Smooth muscle cell (in vitro differentiated cells): ENCODE results near the gene ADGRL3. TPM values are rescaled to one million over a fixed set of nuclear protein-coding genes. Genes with fewer than 3 reads are reported as not detected.

Source experiments
- DNase-seq: peaks from one replicate; lab custom pipeline; 2025; ENCODE audit not compliant: unreplicated experiment; lab: John Stamatoyannopoulos, UW
- H2AFZ ChIP-seq: fragments of 200-600 bp; sonication (generic); 2 replicates; pipeline ENCODE4 v1.6.0; 2016; ENCODE audit warnings: antibody characterized with exemption, low read depth, mild to moderate bottlenecking
- H3F3A ChIP-seq: fragments of 200-600 bp; sonication (generic); 2 replicates; pipeline ENCODE4 v1.6.0; 2017; ENCODE audit warnings: antibody characterized with exemption, low read depth
- H3K27ac ChIP-seq: fragments of 200-600 bp; sonication (generic); 2 replicates; pipeline ENCODE4 v1.5.1; 2016; ENCODE audit warnings: low read depth, mild to moderate bottlenecking
- H3K27me3 ChIP-seq: fragments of 200-600 bp; sonication (generic); 2 replicates; pipeline ENCODE4 v1.6.1; 2016; ENCODE audit warnings: low read depth, mild to moderate bottlenecking
- H3K36me3 ChIP-seq: fragments of 200-600 bp; sonication (generic); 2 replicates; pipeline ENCODE4 v1.5.1; 2016; ENCODE audit warnings: low read depth
- H3K4me1 ChIP-seq: fragments of 200-600 bp; sonication (generic); 2 replicates; pipeline ENCODE4 v1.5.1; 2016; ENCODE audit warnings: low read depth
- H3K4me2 ChIP-seq: fragments of 200-600 bp; sonication (generic); 2 replicates; pipeline ENCODE4 v1.6.0; 2016; ENCODE audit warnings: mild to moderate bottlenecking
- H3K4me3 ChIP-seq: fragments of 200-600 bp; sonication (generic); 2 replicates; pipeline ENCODE4 v1.5.1; 2016; ENCODE audit warnings: mild to moderate bottlenecking
- H3K79me2 ChIP-seq: fragments of 200-600 bp; sonication (generic); 2 replicates; pipeline ENCODE4 v1.6.0; 2016; ENCODE audit warnings: low read depth, mild to moderate bottlenecking
- H3K9ac ChIP-seq: fragments of 200-600 bp; sonication (generic); 2 replicates; pipeline ENCODE4 v1.6.0; 2016; ENCODE audit warnings: low read depth
- H3K9me3 ChIP-seq: fragments of 200-600 bp; sonication (generic); replicated peaks from 2 replicates; pipeline ENCODE4 v1.5.1; 2016; ENCODE audit warnings: low read depth
- H4K20me1 ChIP-seq: fragments of 200-600 bp; sonication (generic); 2 replicates; pipeline ENCODE4 v1.6.0; 2016; ENCODE audit warnings: low read depth
- WGBS: methylation state at CpG from one replicate; pipeline ENCODE4 v1.1.7; 2016; ENCODE audit warnings: low lambda C conversion rate; 5-methylcytosine and 5-hydroxymethylcytosine counted together
- polyA plus RNA-seq: library from polyadenylated mRNA; unstranded; fragments of >200 nt; fragmentation: Nextera tagmentation; extraction: Ambion mirVana; gene quantifications from 2 replicates; pipeline ENCODE4 v1.2.1, GENCODE V29; 2016
- total RNA-seq: library from RNA; depleted of rRNA; stranded (reverse); fragments of >200 nt; gene quantifications from 2 replicates; pipeline ENCODE4 v1.2.3, GENCODE V29; 2014
- TF ChIP-seq, protein P1 (sequence below): fragments of 200-600 bp; sonication (generic); IDR thresholded peaks from 2 replicates; pipeline ENCODE4 v1.5.1; 2017; ENCODE audit warnings: borderline replicate concordance, mild to moderate bottlenecking, antibody characterized with exemption; ENCODE audit not compliant: insufficient read depth, poor library complexity, severe bottlenecking

Gene ADGRL3
- total and polyA plus RNA-seq, 2 experiments from 2014 or later: 2.4 to 9.5 TPM

GRCh38 chr4:61193863-61194262 is 6.3 kb upstream of the ADGRL3 start:
- TF ChIP-seq, protein P1, sequence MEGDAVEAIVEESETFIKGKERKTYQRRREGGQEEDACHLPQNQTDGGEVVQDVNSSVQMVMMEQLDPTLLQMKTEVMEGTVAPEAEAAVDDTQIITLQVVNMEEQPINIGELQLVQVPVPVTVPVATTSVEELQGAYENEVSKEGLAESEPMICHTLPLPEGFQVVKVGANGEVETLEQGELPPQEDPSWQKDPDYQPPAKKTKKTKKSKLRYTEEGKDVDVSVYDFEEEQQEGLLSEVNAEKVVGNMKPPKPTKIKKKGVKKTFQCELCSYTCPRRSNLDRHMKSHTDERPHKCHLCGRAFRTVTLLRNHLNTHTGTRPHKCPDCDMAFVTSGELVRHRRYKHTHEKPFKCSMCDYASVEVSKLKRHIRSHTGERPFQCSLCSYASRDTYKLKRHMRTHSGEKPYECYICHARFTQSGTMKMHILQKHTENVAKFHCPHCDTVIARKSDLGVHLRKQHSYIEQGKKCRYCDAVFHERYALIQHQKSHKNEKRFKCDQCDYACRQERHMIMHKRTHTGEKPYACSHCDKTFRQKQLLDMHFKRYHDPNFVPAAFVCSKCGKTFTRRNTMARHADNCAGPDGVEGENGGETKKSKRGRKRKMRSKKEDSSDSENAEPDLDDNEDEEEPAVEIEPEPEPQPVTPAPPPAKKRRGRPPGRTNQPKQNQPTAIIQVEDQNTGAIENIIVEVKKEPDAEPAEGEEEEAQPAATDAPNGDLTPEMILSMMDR: no peak
- Histone ChIP-seq H3F3A (peaks cover 7% of the 10 kb centered on the region), H3K27ac (no peak overlapping the region), H3K4me3 (no peak overlapping the region), H2AFZ (peak overlapping the region; percentile 1), H3K9ac (no peak overlapping the region), H3K79me2 (no peaks in the 10 kb centered on the region), H3K9me3 (no peaks in the 10 kb centered on the region), H3K4me1 (no peaks in the 10 kb centered on the region), H3K27me3 (peaks cover 3% of the 10 kb centered on the region), H4K20me1 (no peaks in the 10 kb centered on the region), H3K4me2 (no peak overlapping the region), H3K36me3 (no peaks in the 10 kb centered on the region)
- WGBS: 95% methylated on average over 4 of the region's 4 CpGs
- no peak for DNase-seq

DNA sequence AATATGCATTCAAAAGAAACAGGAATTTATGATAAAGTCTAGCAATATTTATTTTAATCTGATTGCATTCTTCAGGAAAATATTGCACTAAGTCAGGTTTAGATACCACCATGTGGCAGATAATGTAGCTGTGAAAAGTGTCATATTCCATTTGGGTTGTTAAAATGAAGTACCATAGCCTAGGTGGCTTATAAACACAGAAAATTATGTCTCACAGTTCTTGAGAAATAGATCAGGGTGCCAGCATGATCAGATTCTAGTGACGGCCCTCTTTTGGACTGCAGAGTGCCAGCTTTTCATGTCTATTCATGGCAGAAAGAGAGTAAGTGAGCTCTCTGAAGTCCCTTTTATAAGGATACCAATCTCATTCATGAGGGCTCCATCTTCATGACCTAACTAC is 5.6 kb upstream of the ADGRL3 start:
- H3K4me2 ChIP-seq: no peak overlapping the region
- H3K27ac ChIP-seq: no peak overlapping the region
- TF ChIP-seq, protein P1: no peak
- H3K36me3 ChIP-seq: no peaks in the 10 kb centered on the region
- H3K9me3 ChIP-seq: no peaks in the 10 kb centered on the region
- peaks cover 10% of the 10 kb centered on the region for H3K27me3 ChIP-seq
- no peak overlapping the region for H3K4me3 ChIP-seq
- no peak for DNase-seq
- H3K9ac ChIP-seq: no peak overlapping the region
- H2AFZ ChIP-seq: no peak overlapping the region
- 100% methylated on average over 1 of the region's 1 CpG for WGBS
- no peaks in the 10 kb centered on the region for H4K20me1 ChIP-seq
- H3K79me2 ChIP-seq: no peaks in the 10 kb centered on the region
- H3F3A ChIP-seq: peaks cover 7% of the 10 kb centered on the region
- H3K4me1 ChIP-seq: peaks cover 2% of the 10 kb centered on the region

DNA sequence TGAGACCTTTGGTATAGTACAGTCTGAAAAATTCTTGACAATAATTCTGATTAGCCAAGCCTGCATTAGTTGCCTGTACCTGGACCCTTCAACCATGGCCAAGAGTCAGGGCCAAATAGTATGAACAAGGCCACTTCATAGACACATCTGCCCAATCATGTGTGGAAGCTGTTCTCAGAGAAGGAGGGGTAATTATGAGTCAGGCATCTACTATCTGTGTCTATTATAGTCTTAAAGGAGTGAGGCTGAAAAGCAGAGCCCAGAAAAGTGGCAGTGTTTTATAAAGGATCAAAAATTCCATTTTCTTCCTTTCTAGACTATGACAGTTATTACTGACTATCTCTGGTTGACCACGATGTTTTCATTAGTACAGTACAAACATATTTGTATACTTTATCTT is 5.0 kb upstream of the ADGRL3 start:
- H3K79me2 ChIP-seq: no peaks in the 10 kb centered on the region
- peak overlapping the region; percentile 30 for H3K27ac ChIP-seq
- no peaks in the 10 kb centered on the region for H3K36me3 ChIP-seq
- peaks cover 4% of the 10 kb centered on the region for H3K4me1 ChIP-seq
- no peak overlapping the region for H3K4me3 ChIP-seq
- peaks cover 14% of the 10 kb centered on the region for H3K27me3 ChIP-seq
- no peaks in the 10 kb centered on the region for H3K9me3 ChIP-seq
- no peak overlapping the region for H2AFZ ChIP-seq
- H4K20me1 ChIP-seq: no peaks in the 10 kb centered on the region
- H3F3A ChIP-seq: peaks cover 7% of the 10 kb centered on the region
- no peak overlapping the region for H3K4me2 ChIP-seq
- DNase-seq: no peak
- 41% methylated on average over 1 of the region's 1 CpG for WGBS
- TF ChIP-seq, protein P1: no peak
- no peak overlapping the region for H3K9ac ChIP-seq

DNA sequence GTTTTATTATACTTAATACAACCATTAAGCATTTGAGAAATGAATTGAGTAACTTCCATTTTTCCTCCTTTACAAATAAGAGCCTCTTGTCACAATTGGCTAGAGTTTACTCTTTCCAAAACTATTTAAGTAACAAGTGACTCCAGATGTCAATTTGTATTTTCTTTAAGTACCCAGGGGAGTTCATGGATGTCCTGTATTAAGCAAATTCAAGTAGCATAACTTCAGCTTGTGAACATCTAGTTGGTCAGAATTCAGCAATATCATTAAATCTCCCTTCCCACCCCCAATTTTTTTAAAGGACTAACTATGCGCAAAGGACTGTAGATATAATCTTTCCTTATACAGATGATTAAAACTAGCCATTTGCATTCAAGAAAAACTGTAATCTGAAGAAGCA is 1.4 kb upstream of the ADGRL3 start:
- H3K4me1 ChIP-seq: peaks cover 6% of the 10 kb centered on the region
- H3K4me2 ChIP-seq: no peak overlapping the region
- no peak overlapping the region for H3K27ac ChIP-seq
- DNase-seq: no peak
- 98% methylated on average over 1 of the region's 1 CpG for WGBS
- H3K4me3 ChIP-seq: no peak overlapping the region
- no peaks in the 10 kb centered on the region for H3K79me2 ChIP-seq
- no peak overlapping the region for H3K9ac ChIP-seq
- no peaks in the 10 kb centered on the region for H3K9me3 ChIP-seq
- H3F3A ChIP-seq: peaks cover 7% of the 10 kb centered on the region
- TF ChIP-seq, protein P1: no peak
- no peaks in the 10 kb centered on the region for H4K20me1 ChIP-seq
- peaks cover 35% of the 10 kb centered on the region for H3K27me3 ChIP-seq
- H3K36me3 ChIP-seq: no peaks in the 10 kb centered on the region
- H2AFZ ChIP-seq: no peak overlapping the region
